ENCODE results near the gene CLIP2.
"Not testable (repeated sequence)": the region's sequence is repeated elsewhere in the genome, so short reads cannot be mapped to it uniquely, and the experiment has no call there.

Gene CLIP2

DNA sequence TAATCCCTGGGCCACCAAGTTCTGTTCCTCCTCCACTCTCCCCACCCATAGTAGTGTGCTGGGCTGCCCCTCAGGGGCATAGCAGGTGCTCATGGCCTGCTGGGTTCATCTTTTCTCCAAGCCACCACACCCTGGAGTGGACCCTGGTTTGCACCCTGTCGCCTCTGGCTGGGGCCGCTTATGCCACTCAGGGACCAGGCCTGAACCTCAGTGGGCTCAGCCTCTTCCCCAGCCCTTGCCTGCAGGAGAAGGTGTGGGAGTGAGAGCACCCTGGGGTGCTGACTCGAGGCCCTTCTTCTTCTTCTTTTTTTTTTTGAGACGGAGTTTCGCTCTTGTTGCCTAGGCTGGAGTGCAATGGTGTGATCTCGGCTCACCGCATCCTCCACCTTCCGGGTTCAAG, 10.2 kb downstream of the CLIP2 start:
- DNase-seq (ENCODE audit: low spot score) = no peak

DNA sequence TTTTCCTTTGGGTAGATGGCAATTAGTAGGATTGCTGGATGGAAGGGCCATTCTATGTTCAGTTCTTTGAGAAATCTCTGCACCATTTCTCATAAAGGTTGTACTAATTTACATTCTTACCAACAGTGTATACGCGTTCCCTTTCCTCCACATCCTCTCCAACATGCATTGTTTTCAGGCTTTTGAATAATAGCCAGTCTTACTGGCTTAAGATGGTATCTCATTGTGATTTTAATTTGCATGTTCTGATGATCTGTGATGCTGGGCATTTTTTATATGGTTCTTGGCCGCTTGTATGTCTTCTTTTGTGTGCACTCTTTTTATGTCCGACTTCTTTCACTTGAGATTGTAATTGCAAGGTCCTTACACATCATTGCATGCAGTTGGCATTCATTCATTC, 11.7 kb downstream of the CLIP2 start:
- no peak for DNase-seq (ENCODE audit: low spot score)

DNA sequence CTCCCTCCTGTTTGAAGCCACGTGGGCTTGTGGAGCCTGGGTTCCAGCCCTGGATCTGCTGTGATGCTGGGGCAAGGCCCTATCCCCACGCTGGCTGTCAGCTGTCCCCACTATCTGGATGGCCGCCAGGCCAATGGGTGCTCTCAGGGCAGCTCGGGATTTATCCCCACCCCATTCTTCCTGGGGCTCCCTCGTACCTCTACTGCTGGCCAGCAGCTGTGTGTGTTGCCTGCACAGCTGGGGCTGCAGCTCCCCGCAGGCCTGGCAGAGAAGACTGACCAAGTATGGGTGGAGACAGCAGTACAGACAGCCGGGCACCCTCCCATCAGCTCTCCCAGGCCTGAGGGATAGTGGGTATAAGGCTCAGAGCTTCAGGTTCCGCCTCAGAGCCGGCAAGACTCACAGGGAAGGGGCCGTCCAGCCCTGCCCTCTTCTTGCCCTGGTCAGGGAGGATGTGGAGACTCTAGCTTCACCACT, 13.6 kb downstream of the CLIP2 start:
- no peak for DNase-seq (ENCODE audit: low spot score)

DNA sequence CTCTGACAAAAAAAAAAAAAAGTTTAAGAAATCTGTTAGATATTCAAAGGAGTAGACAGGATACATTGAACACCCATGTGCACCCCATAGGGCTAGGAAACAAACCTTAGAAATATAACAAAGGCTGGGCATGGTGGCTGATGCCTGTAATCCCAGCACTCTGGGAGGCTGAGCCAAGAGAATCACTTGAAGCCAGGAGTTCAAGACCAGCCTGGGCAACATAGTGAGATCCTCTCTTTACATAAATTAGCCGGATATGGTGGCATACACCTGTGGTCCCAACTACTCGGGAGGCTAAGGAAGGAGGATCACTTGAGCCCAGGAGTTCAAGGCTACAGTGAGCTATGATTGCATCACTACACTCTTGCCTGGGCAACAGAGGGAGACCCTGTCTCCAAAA, 15.3 kb downstream of the CLIP2 start:
- DNase-seq (ENCODE audit: low spot score) = no peak

DNA sequence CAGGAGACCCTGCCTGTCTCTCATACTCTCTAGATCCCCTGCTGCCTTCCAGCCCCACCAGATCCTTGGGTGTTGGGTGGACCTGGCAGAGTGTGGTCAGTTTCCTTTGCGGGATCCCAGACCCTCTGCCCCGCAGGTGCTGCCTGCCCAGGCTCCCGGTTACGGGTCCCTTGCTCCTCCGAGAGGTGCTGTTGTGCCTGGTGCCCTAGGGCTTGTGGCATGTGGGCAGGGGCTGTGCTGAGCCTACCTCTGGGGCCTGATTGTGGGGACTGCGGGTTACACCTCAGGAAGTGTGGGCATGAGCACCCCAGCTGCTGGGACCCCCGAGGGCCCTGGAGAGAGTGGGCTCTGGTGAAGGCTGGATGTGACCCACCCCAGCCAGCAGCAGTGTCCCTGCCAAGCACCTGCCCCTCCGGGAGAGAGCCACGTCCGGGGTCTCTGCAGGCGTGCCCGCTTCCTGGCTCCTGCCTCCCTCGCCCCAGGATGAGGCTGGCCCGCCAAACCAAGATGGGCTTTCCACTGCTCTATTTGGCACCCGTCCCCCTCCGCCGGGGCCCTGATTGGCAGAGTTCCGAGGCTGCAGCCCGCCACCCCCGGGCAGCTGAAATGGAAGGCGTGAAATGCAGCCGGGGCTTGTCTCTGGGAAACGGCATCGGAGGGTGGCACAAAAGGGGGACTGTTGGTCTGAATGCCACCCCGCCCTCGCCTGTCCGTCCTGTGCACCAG, 17.0 kb downstream of the CLIP2 start:
- DNase-seq (ENCODE audit: low spot score) = no peak

DNA sequence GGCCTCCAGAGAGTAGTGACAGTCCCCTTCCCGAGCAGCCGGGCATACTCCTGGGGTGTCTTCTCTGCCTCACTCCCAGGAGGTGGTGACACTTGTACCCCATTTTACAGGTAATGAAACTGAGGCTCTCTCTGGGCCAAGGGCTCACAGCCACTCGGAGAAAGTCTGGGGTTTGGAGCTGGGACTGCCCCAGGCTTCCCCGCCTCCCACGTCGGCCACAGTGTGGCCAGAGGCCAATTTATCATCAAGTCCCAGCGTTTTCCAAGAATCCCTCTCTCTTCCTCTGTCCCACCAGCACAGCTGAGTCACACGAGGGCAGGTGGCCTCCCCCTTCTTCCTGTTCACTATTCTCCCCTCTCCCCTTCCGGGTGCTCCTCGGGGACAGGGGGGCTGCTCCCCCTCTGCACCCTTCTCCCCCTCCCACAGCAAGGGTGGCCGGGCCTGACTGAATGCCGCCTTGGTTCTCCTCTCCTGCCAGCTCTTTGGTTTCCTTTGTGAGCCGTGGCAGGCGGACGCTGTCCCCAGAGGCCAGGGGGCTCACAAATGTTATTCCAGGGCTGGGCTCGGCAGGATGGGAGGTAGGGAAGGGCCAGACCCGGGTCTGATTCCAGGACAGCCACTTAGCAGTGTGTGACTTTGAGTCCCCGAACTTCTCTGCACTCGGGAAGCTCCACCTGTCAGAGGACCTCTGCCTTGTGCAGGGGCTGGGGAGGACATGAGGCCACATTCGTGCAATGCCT, 17.7 kb downstream of the CLIP2 start:
- peak; percentile 61 for DNase-seq (ENCODE audit: low spot score)

DNA sequence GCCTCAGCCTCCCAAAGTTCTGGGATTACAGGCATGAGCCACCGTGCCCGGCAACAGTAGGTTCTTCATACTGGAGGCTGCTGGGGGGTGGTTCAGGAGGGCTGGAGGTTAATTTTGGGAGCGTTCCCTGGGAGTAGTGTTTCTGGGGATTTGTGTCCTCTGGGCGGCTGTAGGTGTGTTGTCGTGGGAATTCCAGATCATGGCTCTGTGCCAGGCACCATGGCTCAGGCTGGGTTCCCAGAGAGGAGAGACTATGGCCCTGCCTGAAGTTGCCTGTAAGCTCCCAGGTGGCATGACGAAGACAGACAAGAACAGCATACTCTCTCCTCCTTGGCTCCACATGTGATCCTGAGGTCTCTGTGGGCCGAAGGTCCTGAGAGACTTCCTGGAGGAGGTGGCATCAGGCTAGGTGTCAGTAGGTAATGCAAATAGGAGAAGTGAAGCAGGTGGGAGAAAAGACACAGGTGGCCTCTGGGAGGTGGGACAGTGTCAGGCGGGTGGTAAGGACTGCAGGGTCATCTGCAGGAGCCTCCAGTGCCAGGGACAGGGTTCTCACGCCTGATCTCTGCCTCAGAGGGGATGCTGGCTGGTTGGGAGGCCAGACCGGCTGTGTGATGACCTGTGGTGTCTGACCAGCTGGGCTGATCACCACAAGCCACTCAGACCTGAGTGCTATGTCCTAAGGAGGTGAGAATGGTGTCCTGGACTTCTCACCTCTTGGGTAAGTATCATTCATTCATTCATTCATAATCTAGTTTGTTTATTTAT, 18.7 kb downstream of the CLIP2 start:
- DNase-seq (ENCODE audit: low spot score) = no peak

DNA sequence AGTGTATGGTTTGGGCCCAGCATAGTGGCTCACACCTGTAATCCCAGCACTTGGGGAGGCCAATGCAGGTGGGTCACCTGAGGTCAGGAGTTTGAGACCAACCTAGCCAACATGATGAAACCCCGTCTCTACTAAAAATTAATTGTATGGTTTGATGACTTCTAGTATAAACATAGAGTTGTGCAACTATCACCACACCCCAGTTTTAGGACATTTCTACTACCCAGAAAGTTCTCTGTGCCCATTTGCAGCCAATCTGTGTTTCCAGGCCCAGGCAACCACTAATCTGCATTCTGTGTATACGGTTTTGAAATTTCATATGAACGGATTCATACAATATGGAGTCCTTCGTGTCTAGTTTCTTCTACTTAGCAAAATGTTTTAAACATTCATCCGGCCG, 20.0 kb downstream of the CLIP2 start:
- DNase-seq (ENCODE audit: low spot score) = no peak

DNA sequence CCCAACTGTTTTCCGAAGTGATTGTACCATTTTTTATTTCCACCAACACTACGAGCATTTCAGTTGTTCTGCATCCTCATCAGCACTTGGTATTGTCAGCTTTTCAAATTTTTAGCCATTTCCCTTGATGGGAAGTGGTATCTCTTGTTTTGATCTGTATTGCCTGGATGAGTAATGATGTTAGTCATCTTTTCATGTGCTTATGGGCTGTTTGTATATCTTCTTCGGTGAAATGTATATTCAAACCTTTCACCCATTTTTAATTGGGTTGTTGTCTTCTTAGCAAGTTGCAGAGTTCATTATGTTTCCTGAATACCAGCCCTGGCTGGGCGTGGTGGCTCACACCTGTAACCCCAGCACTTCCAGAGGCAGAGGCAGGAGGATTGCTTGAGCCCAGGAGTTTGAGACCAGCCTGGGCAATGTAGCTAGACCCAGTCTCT, 22.1 kb downstream of the CLIP2 start:
- peak; percentile 46 for DNase-seq (ENCODE audit: low spot score)

DNA sequence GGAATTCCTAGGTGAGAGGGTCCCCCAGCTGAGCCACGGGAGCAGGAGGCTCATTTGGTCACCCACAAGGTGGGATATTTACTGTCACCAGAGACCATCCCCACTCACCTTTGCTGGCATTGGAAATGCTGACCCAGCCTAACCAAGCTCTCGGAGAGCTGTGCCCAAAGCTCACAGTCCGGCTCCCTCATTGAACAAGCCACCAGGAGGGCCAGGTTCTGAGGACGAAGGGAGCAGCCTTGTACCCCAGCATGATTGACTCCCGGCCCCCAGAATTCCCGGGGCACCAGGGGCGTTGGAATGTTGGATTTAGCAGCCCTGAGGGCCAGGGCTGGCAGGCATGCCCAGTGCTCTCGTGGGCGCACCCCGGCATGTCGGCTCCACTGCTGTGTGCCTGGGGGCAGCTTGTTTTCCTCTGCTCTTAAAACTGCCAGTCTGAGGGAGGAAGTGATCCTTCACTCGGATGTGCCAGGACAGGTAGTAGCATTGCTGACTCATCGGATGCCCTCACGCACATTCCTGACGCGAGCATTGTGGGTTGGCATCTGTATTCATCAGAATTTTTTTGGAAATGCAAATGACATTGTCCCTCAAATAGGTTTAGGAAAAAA, 23.3 kb downstream of the CLIP2 start:
- no peak for DNase-seq (ENCODE audit: low spot score)

DNA sequence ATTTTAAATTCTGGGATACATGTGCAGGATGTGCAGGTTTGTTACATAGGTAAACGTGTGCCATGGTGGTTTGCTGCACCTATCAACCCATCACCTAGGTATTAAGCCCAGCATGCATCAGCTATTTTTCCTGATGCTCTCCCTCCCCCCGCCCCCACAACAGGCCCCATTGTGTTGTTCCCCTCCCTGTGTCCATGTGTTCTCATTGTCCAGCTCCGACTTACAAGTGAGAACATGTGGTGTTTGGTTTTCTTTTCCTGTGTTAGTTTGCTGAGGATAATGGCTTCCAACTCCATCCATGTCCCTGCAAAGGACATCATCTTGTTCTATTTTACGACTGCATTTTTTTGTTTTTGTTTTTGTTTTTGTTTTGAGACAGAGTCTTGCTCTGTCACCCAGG, 26.7 kb downstream of the CLIP2 start:
- not testable (repeated sequence) for DNase-seq (ENCODE audit: low spot score)

DNA sequence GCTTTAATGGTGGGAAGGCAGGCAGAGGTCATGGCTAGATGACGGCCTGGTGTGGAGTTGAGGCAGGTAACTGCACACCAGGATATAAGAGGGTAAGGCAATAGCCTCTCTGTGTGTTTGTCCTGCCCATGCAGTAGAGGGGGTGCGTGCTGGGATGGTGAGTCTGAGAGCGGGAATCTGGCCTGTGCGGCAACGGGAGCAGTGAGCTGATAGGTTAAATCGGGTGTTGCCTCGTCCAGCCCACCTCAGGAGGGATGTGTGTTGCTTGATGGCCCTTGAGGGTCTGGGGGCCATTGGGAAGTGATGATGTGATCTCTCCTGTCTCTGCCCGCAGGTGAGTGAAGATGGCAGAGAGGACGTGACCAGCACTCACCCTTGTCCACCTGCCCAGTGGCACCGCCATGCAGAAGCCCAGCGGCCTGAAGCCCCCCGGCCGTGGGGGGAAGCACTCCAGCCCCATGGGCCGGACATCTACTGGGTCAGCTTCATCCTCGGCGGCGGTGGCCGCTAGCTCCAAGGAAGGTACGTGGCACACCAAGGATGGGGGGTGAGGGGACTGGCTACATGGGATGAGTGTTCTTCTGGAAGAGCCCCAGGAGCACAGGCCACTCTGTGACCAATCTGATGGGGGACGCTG, 28.1 kb downstream of the CLIP2 start:
- DNase-seq (ENCODE audit: low spot score) = no peak

DNA sequence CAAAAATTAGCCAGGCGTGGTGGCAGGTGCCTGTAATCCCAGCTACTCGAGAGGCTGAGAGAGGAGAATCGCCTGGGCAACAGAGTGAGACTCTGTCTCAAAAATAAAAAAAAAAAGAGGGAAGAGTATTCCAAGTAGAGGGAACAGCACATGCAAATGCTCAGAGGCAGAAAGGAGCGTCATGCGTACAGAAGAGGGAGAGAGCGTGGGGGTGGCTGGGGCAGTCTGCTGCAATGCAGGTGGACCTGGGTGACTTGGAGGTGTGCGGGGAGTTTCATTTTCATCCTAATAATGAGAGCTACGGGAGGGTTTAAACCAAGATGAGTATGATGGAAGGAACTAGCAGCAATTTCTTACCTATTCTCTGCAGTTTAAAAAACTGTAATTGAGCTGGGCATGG, 28.8 kb downstream of the CLIP2 start:
- no peak for DNase-seq (ENCODE audit: low spot score)

DNA sequence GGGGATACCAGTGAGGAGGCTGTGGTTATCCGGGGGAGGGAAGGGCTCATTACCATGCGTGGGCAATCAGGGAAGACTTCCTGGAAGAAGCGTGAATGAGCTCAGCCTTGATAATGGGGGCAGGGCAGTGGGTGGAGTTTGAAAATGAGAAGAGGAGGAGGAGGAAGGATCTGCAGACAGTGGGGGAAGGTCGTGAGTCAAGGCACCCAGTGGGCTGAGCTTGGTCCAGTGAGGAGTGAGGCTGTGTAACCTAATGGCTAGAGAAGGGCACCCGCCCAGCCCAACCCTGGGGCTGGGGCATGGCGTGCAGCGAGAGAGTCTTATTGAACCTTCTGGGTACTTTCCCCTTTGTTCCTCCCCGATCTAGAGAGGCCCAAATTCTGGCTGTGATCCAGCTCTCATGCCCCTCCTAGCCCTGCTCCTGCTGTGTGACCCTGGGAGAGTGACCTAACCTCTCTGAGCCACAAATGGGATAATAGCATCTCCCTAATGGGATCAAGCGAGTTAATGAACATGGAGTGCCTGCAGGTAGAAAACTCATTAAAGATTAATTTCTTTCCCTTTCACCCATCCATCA, 31.5 kb downstream of the CLIP2 start:
- DNase-seq (ENCODE audit: low spot score) = no peak

DNA sequence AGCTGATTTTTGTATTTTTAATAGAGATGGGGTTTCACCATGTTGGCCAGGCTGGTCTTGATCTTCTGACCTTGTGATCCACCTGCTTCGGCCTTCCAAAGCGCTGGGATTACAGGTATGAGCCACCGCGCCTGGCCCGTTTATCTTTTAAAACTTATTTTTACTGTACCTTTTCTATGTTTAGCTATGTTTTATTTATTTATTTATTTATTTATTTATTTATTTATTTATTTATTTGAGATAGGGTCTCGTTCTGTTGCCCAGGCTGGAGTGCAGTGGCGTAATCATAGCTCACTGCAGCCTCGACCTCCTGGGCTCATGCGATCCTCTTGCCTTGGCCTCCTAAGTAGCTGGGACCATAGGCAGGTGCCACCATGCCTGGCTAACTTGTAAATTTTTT, 33.7 kb downstream of the CLIP2 start:
- not testable (repeated sequence) for DNase-seq (ENCODE audit: low spot score)

DNA sequence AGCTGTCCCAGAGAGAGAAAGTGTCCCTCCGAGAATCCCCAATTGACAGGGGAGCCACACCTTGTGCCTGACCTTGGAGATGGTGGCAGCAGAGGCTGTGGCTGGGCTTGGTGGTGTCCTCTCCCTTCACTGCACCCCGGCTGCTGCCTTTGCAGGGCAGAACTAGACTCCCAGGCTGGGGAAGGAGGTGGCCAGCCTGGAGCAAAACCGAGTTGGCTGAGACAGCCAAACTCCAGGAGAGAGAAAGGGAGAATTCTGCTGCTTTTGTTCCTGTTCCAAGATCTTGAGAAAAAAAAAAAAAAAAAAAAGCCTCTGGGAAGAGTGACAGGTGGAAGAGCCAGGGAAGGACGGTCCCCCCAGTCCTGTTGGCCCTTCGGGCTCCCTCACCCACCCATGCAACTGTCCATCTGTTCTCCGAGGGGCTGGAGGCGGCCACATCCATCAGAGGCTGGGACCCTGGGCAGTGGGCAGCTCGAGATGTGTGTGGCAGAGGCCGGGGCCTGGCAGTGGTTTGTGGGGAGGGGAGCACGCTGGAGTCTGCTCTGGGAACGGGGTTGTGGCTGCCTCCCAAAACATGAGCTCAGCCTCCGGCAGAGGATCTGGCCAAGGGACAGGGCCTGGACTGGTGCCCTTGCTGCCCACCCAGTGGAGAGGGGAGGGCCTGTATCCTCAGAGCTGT, 35.5 kb downstream of the CLIP2 start:
- no peak for DNase-seq (ENCODE audit: low spot score)

DNA sequence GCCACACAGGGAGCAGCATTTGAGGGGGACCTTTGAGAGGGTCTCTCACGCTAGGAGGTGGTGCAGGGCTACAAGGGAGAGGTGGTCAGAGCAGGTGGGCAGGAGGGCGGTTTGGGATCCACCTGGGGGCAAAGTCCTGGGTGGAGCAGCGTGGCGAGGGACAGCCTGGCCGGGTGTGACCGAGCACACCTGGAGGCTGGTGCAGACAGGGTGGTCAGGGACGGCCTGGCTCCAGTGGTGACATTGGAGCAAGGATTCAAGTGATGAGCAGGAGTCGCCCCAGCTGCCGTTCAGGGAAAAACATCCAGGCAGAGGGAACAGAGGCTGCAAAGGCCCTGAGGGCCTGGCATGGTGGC, 36.0 kb downstream of the CLIP2 start:
- DNase-seq (ENCODE audit: low spot score) = no peak

DNA sequence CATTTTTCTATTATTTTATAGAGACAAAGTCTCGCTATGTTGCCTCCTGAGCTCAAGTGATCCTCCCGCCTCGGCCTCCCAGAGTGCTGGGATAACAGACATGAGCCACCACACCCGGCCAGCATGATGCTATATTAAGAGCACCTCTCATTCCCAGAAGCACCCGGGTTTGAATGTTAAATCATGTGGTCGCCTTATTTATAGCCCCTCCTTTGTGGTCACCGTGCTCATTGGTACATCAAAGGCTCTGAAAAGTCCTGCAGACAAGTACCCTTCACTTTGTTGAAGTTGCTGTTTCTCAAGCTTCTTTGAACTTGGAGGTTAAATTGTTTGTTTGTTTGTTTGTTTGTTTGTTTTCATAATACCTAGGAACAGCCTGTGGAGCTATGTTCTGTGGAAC, 40.0 kb downstream of the CLIP2 start:
- DNase-seq (ENCODE audit: low spot score) = no peak

DNA sequence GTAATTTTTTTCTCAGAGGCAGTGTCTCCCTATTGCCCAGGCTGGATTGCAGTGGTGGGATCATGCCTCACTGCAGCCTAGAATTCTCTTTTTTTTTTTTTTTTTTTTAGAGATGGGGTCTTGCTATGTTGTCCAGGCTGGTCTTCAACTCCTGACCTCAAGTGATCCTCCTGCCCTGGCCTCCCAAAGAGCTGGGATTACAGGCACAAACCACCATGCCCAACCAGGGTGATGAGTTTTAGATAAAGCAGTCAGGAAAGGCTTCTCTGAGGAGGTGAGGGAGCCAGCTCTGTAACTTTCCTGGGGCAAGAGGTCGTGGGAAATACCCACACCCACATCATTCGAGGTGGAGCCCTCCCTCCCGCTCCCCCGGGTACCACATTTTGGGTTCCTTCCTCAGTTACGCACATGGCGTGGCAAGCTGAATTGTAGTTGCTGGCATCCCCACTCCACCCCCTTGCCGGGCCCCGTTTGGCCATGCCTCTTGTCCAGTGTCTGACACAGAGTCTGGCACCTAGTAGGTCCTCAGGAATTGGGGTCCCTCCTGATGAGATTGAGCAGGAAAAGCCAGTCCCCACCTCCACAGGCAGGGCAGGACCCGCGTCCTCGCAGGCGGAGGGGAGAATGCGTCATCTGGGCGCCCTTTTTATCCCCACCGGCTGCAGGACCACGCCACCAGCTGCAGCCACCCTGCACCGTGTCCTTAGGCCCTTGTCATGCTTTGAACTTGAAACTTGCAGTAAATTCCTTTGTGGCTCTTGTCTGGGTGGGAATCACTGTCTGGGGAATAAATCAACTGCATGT, 43.4 kb downstream of the CLIP2 start:
- no peak for DNase-seq (ENCODE audit: low spot score)

DNA sequence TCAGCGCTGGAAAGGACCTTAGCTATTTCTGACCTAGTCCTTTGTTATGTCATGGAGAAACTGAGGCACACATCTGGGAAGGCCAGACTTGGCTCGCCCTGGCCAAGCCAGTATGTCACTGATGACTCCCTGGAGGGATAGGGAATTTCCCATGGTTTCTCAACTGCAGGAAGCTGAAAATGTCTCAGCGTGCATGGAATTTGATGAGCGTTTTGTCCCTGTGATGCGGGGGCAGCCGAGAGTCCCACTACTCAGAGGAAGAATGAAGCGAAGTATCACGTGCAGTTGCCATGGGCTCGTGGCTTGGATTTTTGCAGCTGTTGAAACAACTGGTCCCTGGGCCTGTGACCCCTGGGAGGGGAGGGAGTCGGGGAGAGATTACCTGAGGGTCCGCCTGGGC, 44.8 kb downstream of the CLIP2 start:
- DNase-seq (ENCODE audit: low spot score) = no peak

Measured in COLO829 (cell line).